Mesenchymal stem cell (in vitro differentiated cells and primary cell): Measurements from ENCODE around the gene ZNF473.
A peak's percentile ranks its signal among the peaks of the same experiment; 100 is the strongest.

Experiments used
- DNase-seq: peaks from one replicate; pipeline ENCODE4 v3.0.0-alpha.2; 2013
- H2AFZ ChIP-seq: one replicate; pipeline ENCODE4 v1.6.1; 2013; ENCODE audit warnings: low read depth, mild to moderate bottlenecking, control low read depth, inconsistent platforms, low read length, moderate library complexity
- H2AK5ac ChIP-seq: 2 replicates; pipeline ENCODE4 v1.6.1; 2013; ENCODE audit warnings: low read length, moderate library complexity, mild to moderate bottlenecking, inconsistent platforms; ENCODE audit not compliant: severe bottlenecking
- H2BK120ac ChIP-seq: one replicate; pipeline ENCODE4 v1.6.1; 2013; ENCODE audit warnings: low read depth, mild to moderate bottlenecking, inconsistent platforms, low read length, moderate library complexity
- H2BK12ac ChIP-seq, 2 experiments: one replicate each; pipeline ENCODE4 v1.6.1; 2013; ENCODE audit warnings: inconsistent platforms in 2 of 2, low read length in 2 of 2, mild to moderate bottlenecking in 2 of 2, moderate library complexity in 2 of 2, control low read depth in 1 of 2
- H2BK15ac ChIP-seq: one replicate; pipeline ENCODE4 v1.6.1; 2013; ENCODE audit warnings: mild to moderate bottlenecking, low read depth, inconsistent platforms; ENCODE audit not compliant: poor library complexity, severe bottlenecking
- H2BK5ac ChIP-seq: 2 replicates; pipeline ENCODE4 v1.6.1; 2013; ENCODE audit warnings: low read depth, mild to moderate bottlenecking, low read length, control low read depth, inconsistent platforms; ENCODE audit not compliant: poor library complexity, severe bottlenecking
- H3K14ac ChIP-seq, 2 experiments: one replicate each; pipeline ENCODE4 v1.6.1; 2013; ENCODE audit warnings: inconsistent platforms in 2 of 2, low read length in 2 of 2, control low read depth in 1 of 2, mild to moderate bottlenecking in 1 of 2, moderate library complexity in 1 of 2
- H3K18ac ChIP-seq, 2 experiments: one replicate each; pipeline ENCODE4 v1.6.1; 2013; ENCODE audit warnings: inconsistent platforms in 2 of 2, low read length in 2 of 2, control low read depth in 1 of 2, low read depth in 1 of 2, mild to moderate bottlenecking in 1 of 2
- H3K23ac ChIP-seq, 2 experiments: one replicate each; pipeline ENCODE4 v1.6.1; 2013; ENCODE audit warnings: inconsistent platforms in 2 of 2, low read length in 2 of 2, mild to moderate bottlenecking in 2 of 2, moderate library complexity in 2 of 2, control low read depth in 1 of 2
- H3K27ac ChIP-seq: 2 replicates; pipeline ENCODE4 v1.5.1; 2013; ENCODE audit warnings: mild to moderate bottlenecking, moderate library complexity, low read length, control low read depth, inconsistent platforms; ENCODE audit not compliant: poor library complexity, severe bottlenecking
- H3K27me3 ChIP-seq, 2 experiments: 2 replicates each; pipeline versions ENCODE4 v1.6.1 to v1.7.0; 2013; ENCODE audit warnings: low read length in 2 of 2, mild to moderate bottlenecking in 2 of 2, moderate library complexity in 2 of 2, control low read depth in 1 of 2, inconsistent platforms in 1 of 2; ENCODE audit not compliant: control insufficient read depth in 1 of 2, insufficient read depth in 1 of 2
- H3K36me3 ChIP-seq, 2 experiments: 2 replicates each; pipeline versions ENCODE4 v1.6.1 to v1.7.0; 2013; ENCODE audit warnings: low read length in 2 of 2, control low read depth in 1 of 2, inconsistent platforms in 1 of 2, low read depth in 1 of 2, mild to moderate bottlenecking in 1 of 2; ENCODE audit not compliant: insufficient read depth in 2 of 2, control insufficient read depth in 1 of 2
- H3K4ac ChIP-seq, 2 experiments: one replicate each; pipeline ENCODE4 v1.6.1; 2013; ENCODE audit warnings: inconsistent platforms in 2 of 2, low read length in 2 of 2, mild to moderate bottlenecking in 2 of 2, moderate library complexity in 2 of 2, control low read depth in 1 of 2, low read depth in 1 of 2
- H3K4me1 ChIP-seq: 2 replicates; pipeline ENCODE4 v1.6.1; 2013; ENCODE audit warnings: low read depth, low read length, control low read depth; ENCODE audit not compliant: control insufficient read depth, insufficient read depth
- H3K4me2 ChIP-seq: 2 replicates; pipeline ENCODE4 v1.6.1; 2013; ENCODE audit warnings: low read length, mild to moderate bottlenecking, inconsistent platforms; ENCODE audit not compliant: poor library complexity, severe bottlenecking
- H3K4me3 ChIP-seq, 2 experiments: 2 replicates each; pipeline versions ENCODE4 v1.5.1 to v1.7.0; 2013; ENCODE audit warnings: low read length in 2 of 2, mild to moderate bottlenecking in 2 of 2, control low read depth in 1 of 2, low read depth in 1 of 2; ENCODE audit not compliant: insufficient read depth in 1 of 2
- H3K79me1 ChIP-seq: replicated peaks from 2 replicates; pipeline ENCODE4 v1.6.1; 2013; ENCODE audit warnings: mild to moderate bottlenecking, control low read depth, low read length, inconsistent platforms; ENCODE audit not compliant: poor library complexity, severe bottlenecking
- H3K9ac ChIP-seq: 2 replicates; pipeline ENCODE4 v1.7.0; 2013; ENCODE audit warnings: mild to moderate bottlenecking, low read length, moderate library complexity
- H3K9me3 ChIP-seq: 2 replicates; pipeline ENCODE4 v1.7.0; 2013; ENCODE audit warnings: mild to moderate bottlenecking, low read length; ENCODE audit not compliant: control insufficient read depth
- H4K8ac ChIP-seq: one replicate; pipeline ENCODE4 v1.6.1; 2013; ENCODE audit warnings: inconsistent platforms, mild to moderate bottlenecking, low read length, moderate library complexity
- H4K91ac ChIP-seq: one replicate; pipeline ENCODE4 v1.6.1; 2013; ENCODE audit warnings: mild to moderate bottlenecking, low read length, inconsistent platforms
- WGBS: methylation state at CpG from one replicate; pipeline ENCODE4 v1.1.7; 2013; ENCODE audit warnings: mixed read lengths; 5-methylcytosine and 5-hydroxymethylcytosine counted together

ZNF473 gene

GRCh38 chr19:50042363-50043024 is 16.7 kb downstream of the ZNF473 start:
- Histone ChIP-seq H3K4ac (no peak overlapping the region), H3K14ac (no peak overlapping the region), H3K18ac (no peak overlapping the region), H2BK120ac (no peak overlapping the region), H2AFZ (no peak overlapping the region), H3K4me2 (no peak overlapping the region), H4K8ac (no peak overlapping the region), H3K23ac (no peak overlapping the region), H2BK12ac (no peak overlapping the region), H2BK5ac (no peak overlapping the region), H3K9ac (no peak overlapping the region), H3K27me3 (no peaks in the 10 kb centered on the region), H3K4me1 (no peaks in the 10 kb centered on the region), H3K27ac (no peak overlapping the region), H3K4me3 (no peak overlapping the region), H2BK15ac (no peak overlapping the region), H3K79me1 (peaks cover 30% of the 10 kb centered on the region), H3K36me3 (peaks cover 84 to 88% of the 10 kb centered on the region in 2 experiments), H3K9me3 (peaks cover 50% of the 10 kb centered on the region), H4K91ac (no peak overlapping the region), H2AK5ac (no peak overlapping the region)
- no peak for DNase-seq
- WGBS = 97% methylated on average over 6 of the region's 6 CpGs

GRCh38 chr19:50043967-50044366 is 18.2 kb downstream of the ZNF473 start:
- peaks cover 50% of the 10 kb centered on the region for H3K9me3 ChIP-seq
- no peak for DNase-seq

GRCh38 chr19:50044922-50045321 is 19.1 kb downstream of the ZNF473 start:
- Histone ChIP-seq H2AFZ (no peak overlapping the region), H3K36me3 (peaks cover 80 to 84% of the 10 kb centered on the region in 2 experiments), H4K8ac (no peak overlapping the region), H3K27ac (no peak overlapping the region), H3K4me1 (no peaks in the 10 kb centered on the region), H3K18ac (no peak overlapping the region), H2AK5ac (no peak overlapping the region), H2BK120ac (no peak overlapping the region), H3K9ac (no peak overlapping the region), H2BK5ac (no peak overlapping the region), H3K14ac (no peak overlapping the region), H2BK12ac (no peak overlapping the region), H3K4me3 (peak overlapping the region in 1 of 2 experiments; percentile 56), H3K9me3 (peaks cover 51% of the 10 kb centered on the region), H3K27me3 (no peaks in the 10 kb centered on the region), H2BK15ac (no peak overlapping the region), H3K23ac (no peak overlapping the region), H3K4ac (no peak overlapping the region), H3K4me2 (no peak overlapping the region), H3K79me1 (peaks cover 19% of the 10 kb centered on the region), H4K91ac (no peak overlapping the region)
- no peak for DNase-seq
- 100% methylated on average over 4 of the region's 7 CpGs for WGBS

More at GRCh38 chr19:50043967-50044366, 18.2 kb downstream of the ZNF473 start:
- peaks cover 26% of the 10 kb centered on the region for H3K79me1 ChIP-seq
- no peak overlapping the region for H3K27ac ChIP-seq
- 99% methylated on average over 2 of the region's 2 CpGs for WGBS
- H2AK5ac ChIP-seq = no peak overlapping the region
- H3K23ac ChIP-seq = no peak overlapping the region
- H3K4me1 ChIP-seq = no peaks in the 10 kb centered on the region
- peak overlapping the region in 1 of 2 experiments; percentile 56 for H3K4me3 ChIP-seq
- no peak overlapping the region for H3K4ac ChIP-seq
- H3K18ac ChIP-seq = no peak overlapping the region
- no peak overlapping the region for H4K91ac ChIP-seq
- no peak overlapping the region for H3K4me2 ChIP-seq
- H3K14ac ChIP-seq = no peak overlapping the region
- H2BK15ac ChIP-seq = no peak overlapping the region
- H2BK12ac ChIP-seq = no peak overlapping the region
- no peak overlapping the region for H2AFZ ChIP-seq
- peaks cover 89 to 93% of the 10 kb centered on the region in 2 experiments for H3K36me3 ChIP-seq
- no peak overlapping the region for H4K8ac ChIP-seq
- H2BK120ac ChIP-seq = no peak overlapping the region
- H3K9ac ChIP-seq = no peak overlapping the region
- no peaks in the 10 kb centered on the region for H3K27me3 ChIP-seq
- no peak overlapping the region for H2BK5ac ChIP-seq

GRCh38 chr19:50046649-50047503 is 21.1 kb downstream of the ZNF473 start:
- peaks cover 52% of the 10 kb centered on the region for H3K9me3 ChIP-seq

More at GRCh38 chr19:50046649-50047503, 21.1 kb downstream of the ZNF473 start:
- Histone ChIP-seq H2BK120ac (no peak overlapping the region), H2AFZ (no peak overlapping the region), H2AK5ac (no peak overlapping the region), H3K4me3 (peak overlapping the region in 1 of 2 experiments; percentile 9), H3K4ac (no peak overlapping the region), H2BK12ac (no peak overlapping the region), H3K18ac (no peak overlapping the region), H3K36me3 (peaks cover 63 to 65% of the 10 kb centered on the region in 2 experiments), H3K9ac (no peak overlapping the region), H3K23ac (no peak overlapping the region), H3K79me1 (peaks cover 7% of the 10 kb centered on the region), H3K4me2 (no peak overlapping the region), H4K8ac (no peak overlapping the region), H3K4me1 (no peaks in the 10 kb centered on the region), H4K91ac (no peak overlapping the region), H3K14ac (no peak overlapping the region), H2BK5ac (no peak overlapping the region), H3K27ac (no peak overlapping the region), H3K27me3 (no peaks in the 10 kb centered on the region), H2BK15ac (no peak overlapping the region)
- 98% methylated on average over 13 of the region's 14 CpGs for WGBS
- DNase-seq = no peak
